ENCODE measurements around the gene SNX9.
"Not testable (repeated sequence)": the region's sequence is repeated elsewhere in the genome, so short reads cannot be mapped to it uniquely, and the experiment has no call there.

The SNX9 gene

GRCh38 chr6:157937916-157938315 is 114.9 kb downstream of the SNX9 start:
- H3K4me3 ChIP-seq (replicated peaks; ENCODE audit: low read depth, low read length) = no peak overlapping the region
- TF ChIP-seq, protein P1, sequence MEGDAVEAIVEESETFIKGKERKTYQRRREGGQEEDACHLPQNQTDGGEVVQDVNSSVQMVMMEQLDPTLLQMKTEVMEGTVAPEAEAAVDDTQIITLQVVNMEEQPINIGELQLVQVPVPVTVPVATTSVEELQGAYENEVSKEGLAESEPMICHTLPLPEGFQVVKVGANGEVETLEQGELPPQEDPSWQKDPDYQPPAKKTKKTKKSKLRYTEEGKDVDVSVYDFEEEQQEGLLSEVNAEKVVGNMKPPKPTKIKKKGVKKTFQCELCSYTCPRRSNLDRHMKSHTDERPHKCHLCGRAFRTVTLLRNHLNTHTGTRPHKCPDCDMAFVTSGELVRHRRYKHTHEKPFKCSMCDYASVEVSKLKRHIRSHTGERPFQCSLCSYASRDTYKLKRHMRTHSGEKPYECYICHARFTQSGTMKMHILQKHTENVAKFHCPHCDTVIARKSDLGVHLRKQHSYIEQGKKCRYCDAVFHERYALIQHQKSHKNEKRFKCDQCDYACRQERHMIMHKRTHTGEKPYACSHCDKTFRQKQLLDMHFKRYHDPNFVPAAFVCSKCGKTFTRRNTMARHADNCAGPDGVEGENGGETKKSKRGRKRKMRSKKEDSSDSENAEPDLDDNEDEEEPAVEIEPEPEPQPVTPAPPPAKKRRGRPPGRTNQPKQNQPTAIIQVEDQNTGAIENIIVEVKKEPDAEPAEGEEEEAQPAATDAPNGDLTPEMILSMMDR (IDR thresholded peaks at IDR 0.05; ENCODE audit: low read length, missing control alignments) = no peak

DNA sequence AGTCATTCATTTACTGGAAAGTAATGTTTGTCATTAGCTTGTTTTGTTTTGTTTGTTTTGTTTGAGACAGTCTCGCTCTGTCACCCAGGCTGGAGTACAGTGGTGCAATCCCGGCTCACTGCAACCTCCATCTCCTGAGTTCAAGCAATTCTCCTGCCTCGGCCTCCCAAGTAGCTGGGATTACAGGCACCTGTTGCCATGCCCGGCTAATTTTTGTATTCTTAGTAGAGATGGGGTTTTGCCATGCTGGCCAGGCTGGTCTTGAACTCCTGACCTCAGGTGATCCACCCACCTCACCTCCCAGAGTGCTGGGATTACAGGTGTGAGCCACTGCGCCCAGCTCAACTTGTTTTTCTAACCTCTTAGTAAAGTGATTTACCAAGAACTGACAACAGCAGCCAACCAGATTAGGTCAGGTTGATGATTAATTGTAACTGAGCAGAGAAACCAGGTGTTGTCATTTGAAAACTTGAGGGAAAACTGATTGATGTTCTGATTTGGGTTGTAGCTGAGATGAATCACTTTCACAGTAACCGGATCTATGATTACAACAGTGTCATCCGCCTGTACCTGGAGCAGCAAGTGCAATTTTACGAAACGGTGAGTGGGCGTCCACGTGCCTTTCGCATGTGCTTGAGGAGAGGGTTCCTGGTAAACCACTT is 117.5 kb downstream of the SNX9 start:
- not testable (repeated sequence) for DNase-seq (ENCODE audit: low read depth); H3K4me3 ChIP-seq (replicated peaks; ENCODE audit: low read depth, low read length)

More at GRCh38 chr6:157937916-157938315, 114.9 kb downstream of the SNX9 start:
- no peak for DNase-seq (ENCODE audit: low read depth)

DNA sequence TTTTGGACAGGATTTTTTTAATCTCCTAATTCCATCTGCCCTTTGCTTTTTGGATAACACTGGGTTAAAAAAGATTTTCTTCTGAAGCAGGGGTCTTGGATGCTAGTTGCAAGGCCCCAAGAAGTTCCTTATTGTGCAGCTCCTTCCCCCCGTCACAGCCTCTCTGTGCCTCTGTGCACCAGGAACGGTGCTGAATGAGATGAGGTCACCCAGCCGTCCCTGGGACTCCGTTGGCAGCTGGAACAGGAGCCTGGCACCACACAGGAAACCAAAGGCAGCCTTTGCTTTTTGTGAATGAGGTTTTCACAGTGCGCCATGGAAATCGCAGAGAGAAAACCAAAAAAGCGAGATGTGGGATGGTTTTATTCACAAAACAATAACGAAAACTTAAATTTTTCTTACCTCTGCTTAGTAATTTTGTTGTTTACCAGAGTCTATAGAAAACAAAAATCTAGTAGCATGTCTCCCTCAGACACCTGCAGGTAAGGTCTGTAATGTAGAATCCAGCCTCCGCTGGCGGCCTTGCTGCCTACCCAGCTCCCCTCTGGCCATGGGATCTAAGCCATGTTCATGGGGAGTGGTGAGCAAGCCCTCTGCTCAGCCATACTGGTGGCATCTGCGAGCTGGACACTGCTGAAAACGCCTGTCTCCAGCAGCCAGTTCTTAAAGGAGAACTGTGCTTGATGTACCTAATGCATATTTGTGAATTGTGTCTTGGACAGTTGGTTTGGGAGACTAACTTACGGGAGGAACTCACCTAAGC is 118.2 kb downstream of the SNX9 start:
- no peak for DNase-seq (ENCODE audit: low read depth)
- TF ChIP-seq, protein P1 (IDR thresholded peaks at IDR 0.05; ENCODE audit: low read length, missing control alignments) = no peak
- H3K4me3 ChIP-seq (replicated peaks; ENCODE audit: low read depth, low read length) = no peak overlapping the region

DNA sequence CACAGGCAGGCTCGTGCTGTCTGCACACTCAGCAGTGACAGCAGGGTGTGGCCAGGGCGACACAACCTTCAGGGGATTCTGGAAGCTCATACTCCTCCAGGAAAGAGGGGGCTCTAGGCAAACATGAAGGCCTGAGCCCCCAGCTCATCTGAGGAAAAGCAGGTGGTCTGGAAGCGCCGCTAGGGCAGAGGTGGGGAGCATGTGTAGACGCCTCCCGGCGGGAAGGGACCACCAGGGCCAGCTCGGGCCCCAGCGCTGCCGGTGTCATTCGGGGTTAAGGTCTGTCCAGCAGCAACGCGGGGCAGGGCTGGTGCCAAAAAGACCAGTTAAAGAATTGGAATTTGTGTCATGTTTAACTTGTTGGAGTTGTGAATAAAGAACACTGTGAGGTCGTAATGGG is 119.3 kb downstream of the SNX9 start:
- TF ChIP-seq, protein P1 (IDR thresholded peaks at IDR 0.05; ENCODE audit: low read length, missing control alignments) = no peak
- no peak overlapping the region for H3K4me3 ChIP-seq (replicated peaks; ENCODE audit: low read depth, low read length)
- no peak for DNase-seq (ENCODE audit: low read depth)

GRCh38 chr6:157943249-157943963 is 120.4 kb downstream of the SNX9 start:
- no peak overlapping the region for H3K4me3 ChIP-seq (replicated peaks; ENCODE audit: low read depth, low read length)
- TF ChIP-seq, protein P1 (IDR thresholded peaks at IDR 0.05; ENCODE audit: low read length, missing control alignments) = no peak
- DNase-seq (ENCODE audit: low read depth) = no peak

GRCh38 chr6:157943964-157944283 is 120.9 kb downstream of the SNX9 start:
- TF ChIP-seq, protein P1 (IDR thresholded peaks at IDR 0.05; ENCODE audit: low read length, missing control alignments) = no peak
- no peak overlapping the region for H3K4me3 ChIP-seq (replicated peaks; ENCODE audit: low read depth, low read length)
- DNase-seq (ENCODE audit: low read depth) = no peak
